OCI-LY3 (cell line): ENCODE measurements around the gene PCSK5.

ENCODE experiments used
- CTCF ChIP-seq: fragments of 200-600, 300-600 bp; sonication (generic); IDR thresholded peaks from 2 replicates; pipeline ENCODE4 v1.5.1; 2014; ENCODE audit warnings: antibody characterized with exemption, low read length, low read depth
- EZH2phosphoT487 ChIP-seq: fragments of 200-600 bp; shearing (Covaris generic); IDR thresholded peaks from 2 replicates; pipeline ENCODE4 v1.6.1; 2018; ENCODE audit warnings: antibody characterized with exemption, mixed run types, low read depth

DNA sequence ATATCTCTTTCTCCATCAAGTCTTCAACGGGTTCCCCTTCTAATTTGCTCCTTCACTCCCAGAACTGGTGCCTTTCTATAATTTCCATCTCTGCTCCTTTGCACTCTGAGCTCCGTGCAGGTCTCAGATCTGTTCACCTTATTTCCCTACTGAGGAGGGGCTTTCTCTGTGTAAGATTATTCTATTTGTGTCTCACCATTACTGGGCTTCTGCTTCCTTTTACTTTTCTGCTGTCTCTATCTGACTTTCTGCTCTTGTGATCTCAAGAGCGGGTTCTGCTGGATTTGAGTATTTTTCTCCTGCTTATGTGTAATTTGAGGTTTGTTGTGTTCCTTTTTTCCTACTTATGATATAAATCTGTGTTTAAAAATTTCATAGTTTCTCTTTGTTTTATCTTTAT is 117.5 kb downstream of the PCSK5 start:
- TF ChIP-seq CTCF (no peak), EZH2phosphoT487 (no peak)
